ENCODE data around the gene FOXD3.

Gene FOXD3

GRCh38 chr1:63366908-63367214, 44.5 kb downstream of the FOXD3 start:
- POLR2A ChIA-PET (ENCODE audit: low non-redundant PET) = no interaction called here
- DNase-seq (ENCODE audit: low spot score) = no peak
- peak overlapping the region; percentile 82 for H3K27ac ChIP-seq
- CTCF ChIA-PET = no interaction called here
- no peak for TF ChIP-seq CTCF (conservative IDR thresholded peaks at IDR 0.05; ENCODE audit: low read depth)

- CTCF ChIA-PET = interaction anchor here (0.5 to 0.6 kb wide), 3 partner anchors 87 to 1553 kb away, joined by 3 to 4 read pairs (median 3); no protein-coding TSS in a partner anchor
- TF ChIP-seq CTCF (conservative IDR thresholded peaks at IDR 0.05; ENCODE audit: low read depth) = no peak
- H3K27ac ChIP-seq = peak within 1 kb of the TSS; percentile 82
- DNase-seq (ENCODE audit: low spot score) = peak; percentile 96
- POLR2A ChIA-PET (ENCODE audit: low non-redundant PET) = interaction anchor here (0.5 to 0.6 kb wide), 2 partner anchors 55 to 60 kb away, joined by 3 to 4 read pairs; no protein-coding TSS in a partner anchor
Observed at GRCh38 chr1:63367215-63368103, 45.1 kb downstream of the FOXD3 start, which contains the start of gene ALG6. ALG6 (plus strand) TSS chr1:63367627; CDS start chr1:63370978, 3,351 bp downstream.

- peak; percentile 13 for DNase-seq (ENCODE audit: low spot score)
- ChIA-PET CTCF (interaction anchor here (0.5 to 0.7 kb wide), 4 partner anchors 86 to 1552 kb away, joined by 3 to 4 read pairs (median 4); no protein-coding TSS in a partner anchor), POLR2A (ENCODE audit: low non-redundant PET) (interaction anchor here (0.5 to 0.6 kb wide), 2 partner anchors 54 to 60 kb away, joined by 3 to 4 read pairs; no protein-coding TSS in a partner anchor)
- TF ChIP-seq CTCF (conservative IDR thresholded peaks at IDR 0.05; ENCODE audit: low read depth) = no peak
- H3K27ac ChIP-seq = peak overlapping the region; percentile 82
Observed at GRCh38 chr1:63368131-63368530, 45.8 kb downstream of the FOXD3 start.

Data from RWPE1 (cell line).